COLO668 (cell line): ENCODE results near the gene DPPA5.
"Not testable (repeated sequence)": the region's sequence is repeated elsewhere in the genome, so short reads cannot be mapped to it uniquely, and the experiment has no call there.

Experiments
- DNase-seq: peaks from one replicate; lab custom pipeline; 2025; ENCODE audit not compliant: unreplicated experiment; lab: John Stamatoyannopoulos, UW

Gene DPPA5

GRCh38 chr6:73353636-73354593 is at the start of gene DPPA5:
Gene DPPA5 (minus strand): TSS chr6:73354276. CDS start chr6:73354225, 51 bp downstream.
- DNase-seq = no peak

GRCh38 chr6:73400656-73401055 is 46.6 kb upstream of the DPPA5 start:
- DNase-seq = no peak

- no peak for DNase-seq
Measured at GRCh38 chr6:73395875-73396274, 41.8 kb upstream of the DPPA5 start.

- no peak for DNase-seq
Measured at GRCh38 chr6:73394577-73395354, 40.7 kb upstream of the DPPA5 start, which contains the start of gene DDX43. Gene DDX43 (plus strand): TSS chr6:73394828. CDS start chr6:73394906, 78 bp downstream.

GRCh38 chr6:73393278-73393677 is 39.2 kb upstream of the DPPA5 start:
- no peak for DNase-seq

- DNase-seq = not testable (repeated sequence)
Measured at GRCh38 chr6:73392188-73392587, 38.1 kb upstream of the DPPA5 start.

- DNase-seq = no peak
Measured at GRCh38 chr6:73391675-73392074, 37.6 kb upstream of the DPPA5 start.

- DNase-seq = no peak
Measured at GRCh38 chr6:73389854-73390253, 35.8 kb upstream of the DPPA5 start.

- peak; percentile 28 for DNase-seq
Measured at GRCh38 chr6:73388800-73389512, 34.9 kb upstream of the DPPA5 start.

GRCh38 chr6:73388433-73388799 is 34.3 kb upstream of the DPPA5 start:
- DNase-seq = no peak

- no peak for DNase-seq
Measured at GRCh38 chr6:73382462-73383113, 28.5 kb upstream of the DPPA5 start.

- DNase-seq = not testable (repeated sequence)
Measured at GRCh38 chr6:73381531-73381930, 27.5 kb upstream of the DPPA5 start.

- no peak for DNase-seq
Measured at GRCh38 chr6:73377225-73377624, 23.1 kb upstream of the DPPA5 start.

- no peak for DNase-seq
Measured at GRCh38 chr6:73375216-73375615, 21.1 kb upstream of the DPPA5 start.

- no peak for DNase-seq
Measured at GRCh38 chr6:73372516-73372915, 18.4 kb upstream of the DPPA5 start.

- DNase-seq = no peak
Measured at GRCh38 chr6:73371984-73372383, 17.9 kb upstream of the DPPA5 start.

- DNase-seq = no peak
Measured at GRCh38 chr6:73369563-73369962, 15.5 kb upstream of the DPPA5 start, which contains the start of gene OOEP. Gene OOEP (minus strand): TSS chr6:73369897. CDS start chr6:73369792, 105 bp downstream.

GRCh38 chr6:73369157-73369556 is 15.1 kb upstream of the DPPA5 start:
- DNase-seq = no peak

GRCh38 chr6:73368675-73369074 is 14.6 kb upstream of the DPPA5 start:
- no peak for DNase-seq

- DNase-seq = no peak
Measured at GRCh38 chr6:73367761-73368355, 13.8 kb upstream of the DPPA5 start.
